ENCODE data around the gene ARHGAP9.

Gene ARHGAP9

DNA sequence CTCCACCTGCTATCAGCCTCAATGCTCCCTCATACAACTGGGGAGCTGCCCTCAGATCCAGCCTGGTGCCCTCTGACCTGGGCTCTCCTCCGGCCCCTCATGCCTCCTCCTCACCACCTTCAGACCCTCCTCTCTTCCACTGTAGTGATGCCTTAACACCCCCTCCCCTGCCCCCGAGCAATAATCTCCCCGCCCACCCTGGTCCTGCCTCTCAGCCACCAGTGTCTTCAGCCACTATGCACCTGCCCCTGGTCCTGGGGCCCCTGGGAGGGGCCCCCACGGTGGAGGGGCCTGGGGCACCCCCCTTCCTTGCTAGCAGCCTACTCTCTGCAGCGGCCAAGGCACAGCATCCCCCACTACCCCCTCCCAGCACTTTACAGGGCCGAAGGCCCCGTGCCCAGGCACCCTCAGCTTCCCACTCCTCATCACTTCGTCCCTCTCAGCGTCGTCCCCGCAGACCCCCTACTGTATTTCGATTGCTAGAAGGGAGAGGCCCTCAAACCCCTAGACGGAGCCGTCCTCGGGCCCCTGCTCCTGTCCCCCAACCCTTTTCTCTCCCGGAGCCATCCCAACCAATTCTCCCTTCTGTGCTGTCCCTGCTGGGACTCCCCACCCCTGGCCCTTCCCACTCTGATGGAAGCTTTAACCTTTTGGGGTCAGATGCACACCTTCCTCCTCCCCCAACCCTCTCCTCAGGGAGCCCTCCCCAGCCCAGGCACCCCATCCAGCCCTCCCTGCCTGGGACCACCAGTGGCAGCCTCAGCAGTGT lies 46.1 kb upstream of the ARHGAP9 start:
- ChIA-PET CTCF (no interaction called here), POLR2A (ENCODE audit: low non-redundant PET) (no interaction called here)
- peak overlapping the region; percentile 98 for H3K27ac ChIP-seq
- TF ChIP-seq, protein P1, sequence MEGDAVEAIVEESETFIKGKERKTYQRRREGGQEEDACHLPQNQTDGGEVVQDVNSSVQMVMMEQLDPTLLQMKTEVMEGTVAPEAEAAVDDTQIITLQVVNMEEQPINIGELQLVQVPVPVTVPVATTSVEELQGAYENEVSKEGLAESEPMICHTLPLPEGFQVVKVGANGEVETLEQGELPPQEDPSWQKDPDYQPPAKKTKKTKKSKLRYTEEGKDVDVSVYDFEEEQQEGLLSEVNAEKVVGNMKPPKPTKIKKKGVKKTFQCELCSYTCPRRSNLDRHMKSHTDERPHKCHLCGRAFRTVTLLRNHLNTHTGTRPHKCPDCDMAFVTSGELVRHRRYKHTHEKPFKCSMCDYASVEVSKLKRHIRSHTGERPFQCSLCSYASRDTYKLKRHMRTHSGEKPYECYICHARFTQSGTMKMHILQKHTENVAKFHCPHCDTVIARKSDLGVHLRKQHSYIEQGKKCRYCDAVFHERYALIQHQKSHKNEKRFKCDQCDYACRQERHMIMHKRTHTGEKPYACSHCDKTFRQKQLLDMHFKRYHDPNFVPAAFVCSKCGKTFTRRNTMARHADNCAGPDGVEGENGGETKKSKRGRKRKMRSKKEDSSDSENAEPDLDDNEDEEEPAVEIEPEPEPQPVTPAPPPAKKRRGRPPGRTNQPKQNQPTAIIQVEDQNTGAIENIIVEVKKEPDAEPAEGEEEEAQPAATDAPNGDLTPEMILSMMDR (conservative IDR thresholded peaks at IDR 0.05; ENCODE audit: low read depth): no peak
- no peak for DNase-seq (ENCODE audit: low spot score)

DNA sequence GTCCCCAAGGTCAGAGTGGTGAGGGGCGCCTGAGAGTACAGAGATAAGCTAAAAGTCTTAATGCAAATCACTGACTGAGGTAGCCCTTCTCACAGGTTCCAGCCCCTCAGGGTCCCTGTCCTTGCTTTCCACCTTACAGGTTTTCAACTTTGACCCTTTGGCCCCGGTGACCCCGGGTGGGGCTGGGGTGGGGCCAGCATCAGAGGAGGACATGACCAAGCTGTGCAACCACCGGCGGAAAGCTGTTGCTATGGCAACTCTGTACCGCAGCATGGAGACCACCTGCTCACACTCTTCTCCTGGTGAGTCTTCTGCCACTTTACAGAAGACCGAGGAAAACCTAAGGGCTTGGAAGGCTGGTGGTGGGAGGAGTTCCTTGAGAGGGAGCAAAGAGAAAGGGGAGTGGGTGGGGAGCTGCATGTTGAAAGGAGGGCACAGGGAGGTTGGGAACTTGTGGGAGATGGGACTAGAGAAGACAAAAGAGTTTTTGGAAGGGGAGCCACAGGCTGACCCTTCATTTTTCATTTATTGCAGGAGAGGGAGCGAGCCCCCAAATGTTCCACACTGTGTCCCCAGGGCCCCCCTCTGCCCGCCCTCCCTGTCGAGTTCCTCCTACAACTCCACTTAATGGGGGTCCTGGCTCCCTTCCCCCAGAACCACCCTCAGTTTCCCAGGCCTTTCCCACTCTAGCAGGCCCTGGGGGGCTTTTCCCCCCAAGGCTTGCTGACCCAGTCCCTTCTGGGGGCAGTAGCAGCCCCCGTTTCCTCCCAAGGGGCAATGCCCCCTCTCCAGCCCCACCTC lies 45.3 kb upstream of the ARHGAP9 start:
- TF ChIP-seq, protein P1 (conservative IDR thresholded peaks at IDR 0.05; ENCODE audit: low read depth): no peak
- peak overlapping the region; percentile 98 for H3K27ac ChIP-seq
- CTCF ChIA-PET: interaction anchor here (0.8 to 1.1 kb wide), 3 partner anchors 10 to 349 kb away, joined by 3 read pairs; no protein-coding TSS in a partner anchor
- POLR2A ChIA-PET (ENCODE audit: low non-redundant PET): no interaction called here
- no peak for DNase-seq (ENCODE audit: low spot score)

DNA sequence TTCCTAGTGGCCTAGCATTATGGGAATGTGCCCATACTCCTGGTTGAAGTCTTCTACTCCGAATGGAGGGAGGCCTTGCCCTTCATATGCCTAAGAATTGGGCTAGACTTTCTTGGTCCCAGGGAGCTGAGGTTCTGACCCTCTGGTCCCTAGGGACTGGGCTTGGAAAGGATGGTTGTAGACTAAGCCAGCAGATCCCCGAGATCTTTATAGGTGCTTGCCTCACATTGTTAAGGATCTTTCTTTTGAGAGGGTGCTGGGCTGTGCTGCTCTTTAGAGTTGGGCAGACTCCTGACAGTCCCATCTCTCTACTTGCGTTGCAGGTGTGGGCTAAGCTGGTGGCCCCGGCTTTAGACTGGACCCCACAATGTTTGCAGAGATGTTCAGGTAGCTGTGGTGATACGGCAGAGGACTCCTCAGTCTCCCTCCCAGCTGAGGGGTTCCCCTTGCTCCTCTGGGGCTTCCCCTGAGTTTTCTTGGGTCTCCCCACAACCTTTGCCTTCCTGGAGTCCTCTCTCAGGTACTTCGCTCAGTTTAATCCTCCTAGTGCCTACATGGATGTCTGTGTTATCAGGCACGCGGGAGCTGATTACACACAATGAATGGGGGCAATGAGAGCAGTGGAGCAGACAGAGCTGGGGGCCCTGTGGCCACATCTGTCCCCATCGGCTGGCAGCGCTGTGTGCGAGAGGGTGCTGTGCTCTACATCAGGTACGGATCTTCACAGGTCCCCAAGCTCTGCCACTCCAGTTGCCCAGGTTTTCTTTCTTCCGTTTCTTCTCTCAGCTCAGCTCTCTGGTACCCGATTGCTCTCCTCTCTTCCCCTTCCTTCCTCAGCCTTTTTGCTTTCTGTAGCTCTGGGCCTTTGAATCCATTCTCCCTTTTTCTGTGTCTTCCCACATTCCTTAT lies 44.3 kb upstream of the ARHGAP9 start:
- TF ChIP-seq, protein P1 (conservative IDR thresholded peaks at IDR 0.05; ENCODE audit: low read depth): no peak
- peak overlapping the region; percentile 98 for H3K27ac ChIP-seq
- POLR2A ChIA-PET (ENCODE audit: low non-redundant PET): interaction anchor here (0.6 to 0.9 kb wide), 3 partner anchors 14 to 220 kb away, joined by 3 to 5 read pairs (median 3); no protein-coding TSS in a partner anchor
- CTCF ChIA-PET: interaction anchor here (1.0 to 1.2 kb wide), 3 partner anchors 11 to 348 kb away, joined by 3 read pairs; no protein-coding TSS in a partner anchor
- no peak for DNase-seq (ENCODE audit: low spot score)

DNA sequence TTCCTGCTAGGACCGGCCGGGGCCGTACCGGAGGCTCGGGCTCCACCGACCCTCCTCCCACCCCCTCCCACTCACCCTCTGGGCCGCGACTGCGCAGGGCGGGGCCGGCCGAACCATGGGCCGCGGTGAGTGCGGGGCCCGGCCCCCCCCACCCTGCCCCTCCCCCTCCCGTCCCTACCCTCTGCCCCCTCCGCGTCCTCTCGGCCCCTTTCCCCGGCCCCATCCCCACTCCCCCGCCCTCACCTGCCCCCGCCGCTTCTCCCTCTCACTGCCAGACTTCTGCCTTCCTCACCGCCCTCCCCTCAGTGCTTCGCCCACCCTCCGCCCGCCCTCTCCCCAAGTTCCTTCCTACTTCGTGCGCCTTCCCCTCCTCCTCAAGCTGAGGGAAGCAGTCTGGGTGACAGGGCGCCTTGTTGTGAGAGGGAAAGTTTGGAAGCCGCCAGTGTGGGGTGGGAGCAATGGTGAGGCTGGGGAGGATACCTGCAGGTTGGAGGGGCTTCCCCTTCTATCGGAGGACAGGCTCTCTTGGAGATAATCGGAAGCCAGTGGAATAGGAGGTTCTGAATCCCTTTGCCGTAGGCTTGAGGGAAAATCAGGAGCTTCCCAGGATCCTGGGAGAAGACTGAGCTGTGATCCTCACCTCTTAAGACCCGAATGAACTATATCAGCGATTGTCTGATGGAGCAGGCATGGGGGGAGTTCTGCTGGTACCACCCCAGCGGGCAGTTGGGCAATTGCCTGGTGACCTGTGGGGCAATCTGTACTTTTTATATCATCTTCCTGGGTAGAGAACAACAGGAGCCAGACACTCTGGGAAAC lies 43.4 kb upstream of the ARHGAP9 start:
- H3K27ac ChIP-seq: peak overlapping the region; percentile 98
- TF ChIP-seq, protein P1 (conservative IDR thresholded peaks at IDR 0.05; ENCODE audit: low read depth): no peak
- CTCF ChIA-PET: interaction anchor here (1.2 kb wide), 1 partner anchor 61 kb away, joined by 3 read pairs; no protein-coding TSS in a partner anchor
- POLR2A ChIA-PET (ENCODE audit: low non-redundant PET): interaction anchor here (0.6 to 0.9 kb wide), 3 partner anchors 13 to 221 kb away, joined by 3 to 5 read pairs (median 3); no protein-coding TSS in a partner anchor
- no peak for DNase-seq (ENCODE audit: low spot score)

DNA sequence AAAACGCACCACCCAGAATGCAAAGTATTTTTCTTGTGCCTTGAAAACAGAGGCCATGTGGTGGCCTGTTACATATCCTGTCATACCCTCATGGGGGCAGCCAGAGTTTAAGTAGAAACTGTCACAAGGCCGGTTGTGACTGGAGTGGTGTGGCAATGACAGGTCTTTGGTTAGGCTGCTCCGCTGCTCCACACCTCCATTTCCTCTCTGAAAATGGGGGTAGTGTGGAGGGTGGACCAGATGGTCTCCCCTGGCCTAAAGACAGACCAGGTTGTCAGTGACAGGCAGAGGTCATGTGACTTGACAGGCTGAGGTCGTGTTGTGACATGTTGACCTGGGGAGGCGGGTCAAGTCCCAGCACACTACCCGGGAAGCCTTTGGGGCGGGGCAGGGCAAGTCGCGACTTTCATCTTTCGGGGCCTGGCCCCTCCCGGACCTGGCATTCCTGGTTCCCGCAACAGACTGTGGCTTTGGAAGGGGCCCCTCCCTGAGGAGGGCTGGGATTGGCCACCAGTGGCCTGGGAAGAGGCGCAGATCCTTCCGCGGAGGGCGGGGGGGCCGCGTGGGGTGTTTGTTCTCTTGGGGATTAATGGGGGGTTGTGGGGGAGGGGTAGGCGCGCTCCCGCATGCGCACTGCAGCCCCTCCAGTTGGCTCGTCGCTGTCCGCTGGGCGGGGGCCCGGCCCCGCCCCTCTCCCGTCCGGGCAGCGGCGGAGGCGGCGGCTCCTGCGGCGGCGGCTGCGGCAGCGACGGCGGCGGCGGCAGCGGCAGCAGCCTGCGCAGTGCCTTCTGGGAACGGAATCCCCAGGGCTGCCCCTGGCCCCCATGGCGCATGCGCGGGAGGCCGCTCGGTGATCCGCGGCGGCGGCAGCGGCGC lies 42.6 kb upstream of the ARHGAP9 start, which contains the start of gene MBD6:
Gene MBD6, plus strand, starts transcription at position 814 of the 876 bp plus-strand sequence. CDS start 1,480 bp downstream, outside the sequence.
- peak within 1 kb of the TSS; percentile 98 for H3K27ac ChIP-seq
- ChIA-PET POLR2A (ENCODE audit: low non-redundant PET) (no interaction called here), CTCF (no interaction called here)
- TF ChIP-seq, protein P1 (conservative IDR thresholded peaks at IDR 0.05; ENCODE audit: low read depth): no peak
- peak; percentile 95 for DNase-seq (ENCODE audit: low spot score)

Measured in RWPE1 (cell line).